GM18909 (cell line): ENCODE measurements around the gene TMEM170B.

Experiments used
- ATAC-seq: cut with Tn5 transposase; IDR thresholded peaks from one replicate; pipeline ENCODE4 v1.9.1; 2021; ENCODE audit warnings: mild to moderate bottlenecking; ENCODE audit not compliant: unreplicated experiment, poor library complexity

TMEM170B gene

DNA sequence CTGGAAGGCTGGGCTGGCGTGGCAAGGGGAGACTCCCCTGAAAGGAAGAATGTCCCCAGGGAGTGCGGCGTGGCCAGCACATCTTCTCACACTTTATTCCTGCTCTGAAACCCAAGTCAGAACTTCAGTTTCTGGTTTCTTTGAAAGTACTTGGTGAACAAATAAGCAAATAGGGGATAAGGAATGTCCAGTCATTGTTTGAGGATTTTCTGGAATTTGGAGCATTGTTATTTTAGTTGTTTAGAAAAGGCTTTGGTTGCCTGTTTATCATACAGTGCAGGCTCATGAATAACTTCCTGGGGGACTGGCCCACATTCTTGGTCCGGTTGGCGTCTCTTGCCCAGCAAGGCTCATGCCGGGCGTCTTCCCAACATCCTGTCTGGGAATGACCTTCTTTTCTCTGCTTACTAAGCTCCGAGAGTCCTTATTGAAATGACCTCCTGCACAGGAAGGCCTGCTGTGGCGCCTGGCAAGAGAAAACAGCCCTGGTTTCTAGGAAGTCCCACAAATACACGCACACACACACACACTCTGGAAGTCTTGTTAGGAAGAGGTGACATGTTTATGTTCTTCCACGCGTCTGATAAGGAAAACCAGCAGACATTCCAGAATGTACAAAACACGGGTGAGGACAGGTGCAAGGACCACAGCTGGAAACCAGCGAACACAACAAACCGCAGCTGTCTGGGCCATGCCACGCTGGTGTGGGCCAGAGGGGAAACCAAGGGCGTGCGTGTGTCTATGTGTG, 71.9 kb downstream of the TMEM170B start:
- ATAC-seq = no peak

DNA sequence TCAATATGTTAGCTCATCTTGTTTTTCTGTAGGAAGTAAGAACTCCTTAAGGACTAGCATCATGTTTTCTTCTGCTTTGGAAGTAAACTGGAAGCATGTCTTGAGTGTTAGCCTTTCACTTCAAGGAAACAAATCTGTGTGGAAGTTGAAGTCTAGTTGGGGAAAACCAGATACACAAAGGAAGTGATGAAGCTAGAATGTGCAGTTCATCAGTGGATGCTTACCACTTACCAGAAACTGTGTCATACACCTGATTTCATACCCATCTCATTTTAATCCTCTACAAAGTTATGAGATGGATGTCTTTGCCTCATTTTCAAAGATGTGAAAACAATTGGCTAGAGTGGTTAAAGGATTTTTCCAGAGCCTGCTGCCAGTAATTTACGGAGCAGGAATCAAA, 75.8 kb downstream of the TMEM170B start:
- ATAC-seq = no peak

DNA sequence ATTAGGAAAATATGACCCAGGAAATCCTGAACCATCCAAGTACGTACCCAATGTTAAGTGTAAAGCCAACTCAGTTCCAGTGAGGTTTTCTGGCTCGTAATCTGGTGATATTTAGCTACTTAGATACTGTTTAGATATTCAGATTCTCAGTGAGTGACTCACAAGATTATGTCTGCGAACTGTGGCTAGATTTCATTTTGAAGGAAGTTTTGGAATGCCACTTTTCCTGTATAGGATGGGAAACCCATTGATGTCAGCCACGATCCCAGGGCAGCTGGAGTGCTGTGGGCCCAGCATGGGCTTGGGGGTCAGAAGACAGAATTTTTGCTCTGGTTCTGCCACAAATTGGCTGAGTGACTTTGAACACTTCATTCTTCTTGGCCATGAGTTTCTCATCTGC, 76.3 kb downstream of the TMEM170B start:
- ATAC-seq = no peak

DNA sequence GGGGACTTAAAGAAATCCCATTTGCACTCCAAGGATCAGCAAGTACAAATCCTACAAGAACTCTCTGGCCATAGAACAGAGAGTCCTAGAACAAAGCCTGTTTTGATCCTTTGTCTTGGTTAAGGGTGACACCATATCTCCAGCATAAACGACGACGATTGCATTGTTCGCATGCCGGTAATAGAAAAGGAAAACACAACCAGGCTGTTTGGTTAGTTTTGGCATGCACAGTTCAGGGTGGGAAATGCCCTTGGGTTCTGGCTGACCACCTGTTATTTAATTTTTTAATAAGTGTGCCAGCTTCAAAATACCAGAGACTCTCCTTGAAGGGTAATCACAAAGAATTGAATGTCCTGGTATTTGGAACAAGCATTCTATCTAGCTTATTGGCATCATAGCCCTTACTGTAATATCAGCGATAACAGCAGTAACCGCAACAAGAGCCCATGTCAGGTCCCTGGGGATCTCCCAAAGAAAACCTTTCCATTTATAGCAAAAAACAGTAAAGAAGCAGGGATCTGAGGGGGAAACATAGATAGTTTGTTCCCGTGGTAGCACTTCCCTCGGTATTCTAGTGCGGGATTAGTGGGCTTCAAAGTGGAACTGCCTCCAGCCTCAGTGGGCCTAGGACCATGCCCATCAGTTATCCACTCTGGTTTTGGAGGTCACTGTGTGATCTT, 77.1 kb downstream of the TMEM170B start:
- no peak for ATAC-seq

- ATAC-seq = no peak
These were observed 77.7 kb downstream of the TMEM170B start for GRCh38 chr6:11615214-11615602.

- ATAC-seq = no peak
These were observed 78.7 kb downstream of the TMEM170B start for GRCh38 chr6:11616200-11616611.

GRCh38 chr6:11618533-11618932, 81.0 kb downstream of the TMEM170B start:
- no peak for ATAC-seq

GRCh38 chr6:11621119-11621518, 83.6 kb downstream of the TMEM170B start:
- no peak for ATAC-seq

- ATAC-seq = no peak
These were observed 84.6 kb downstream of the TMEM170B start for GRCh38 chr6:11622156-11622555.

DNA sequence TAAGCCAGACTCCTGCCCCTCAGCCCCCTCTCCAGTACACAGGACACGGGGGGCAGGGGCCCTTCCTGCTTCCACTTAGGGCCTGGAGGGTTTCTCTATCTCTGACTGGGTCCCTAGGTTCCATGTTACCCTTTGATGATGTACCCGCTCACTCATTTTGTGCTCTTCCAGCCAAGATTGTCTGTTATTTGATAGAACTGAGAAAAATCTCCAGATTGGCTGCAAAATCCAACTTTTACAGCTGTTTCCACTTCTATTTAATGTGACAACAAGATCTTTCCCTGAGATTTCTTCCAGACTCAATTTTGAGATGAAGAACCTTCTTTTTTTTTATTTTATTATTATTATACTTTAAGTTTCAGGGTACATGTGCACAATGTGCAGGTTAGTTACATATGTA, 85.7 kb downstream of the TMEM170B start:
- ATAC-seq = no peak

- ATAC-seq = no peak
These were observed 87.8 kb downstream of the TMEM170B start for GRCh38 chr6:11625302-11625701.

GRCh38 chr6:11626356-11626755, 88.8 kb downstream of the TMEM170B start:
- ATAC-seq = no peak

- no peak for ATAC-seq
These were observed 91.0 kb downstream of the TMEM170B start for GRCh38 chr6:11628562-11628961.

- ATAC-seq = no peak
These were observed 93.5 kb downstream of the TMEM170B start for GRCh38 chr6:11631008-11631407.

DNA sequence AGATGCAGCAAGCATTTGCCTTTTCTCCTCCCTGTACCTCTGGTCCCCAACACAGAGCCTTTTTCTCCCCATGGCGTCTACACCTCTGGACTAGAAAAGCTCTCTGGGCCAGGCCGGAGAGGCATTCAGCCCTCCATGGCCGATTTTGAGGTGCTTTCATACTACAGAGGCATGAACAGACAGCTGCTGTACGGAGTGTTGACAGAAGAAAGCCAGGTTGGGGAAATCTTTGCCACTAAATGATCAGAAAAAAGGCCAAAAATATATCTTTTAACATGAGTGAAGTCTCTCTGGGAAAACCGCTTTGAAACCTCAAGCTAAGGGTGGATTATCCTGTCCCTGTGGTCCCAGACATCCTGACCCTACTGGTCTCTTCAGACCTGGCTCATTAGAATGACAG, 94.0 kb downstream of the TMEM170B start:
- no peak for ATAC-seq

DNA sequence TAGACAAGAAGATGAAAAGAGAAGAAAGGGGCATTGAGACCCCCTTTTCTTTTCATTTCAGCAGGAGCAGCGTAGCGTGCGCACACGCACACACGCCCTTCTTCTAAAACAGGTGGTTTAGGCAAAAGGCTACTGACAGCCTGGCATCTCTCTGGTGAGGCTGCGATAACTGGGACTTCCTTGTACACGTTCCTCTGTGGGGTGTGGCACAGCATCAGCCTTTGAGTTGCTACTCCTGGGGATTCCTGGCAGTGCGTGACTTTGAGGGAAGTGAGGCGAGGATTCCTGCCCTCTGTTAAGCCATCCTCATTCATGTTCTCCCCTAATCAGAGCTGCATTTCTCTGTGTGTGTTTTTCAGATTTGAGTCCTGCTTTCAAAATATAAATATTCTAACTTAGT, 94.7 kb downstream of the TMEM170B start:
- ATAC-seq = no peak

GRCh38 chr6:11632795-11633511, 95.4 kb downstream of the TMEM170B start:
- no peak for ATAC-seq
